ENCODE data around the gene HOXA3. TPM values are rescaled to one million over a fixed set of nuclear protein-coding genes. Genes with fewer than 3 reads are reported as not detected.
A peak's percentile ranks its signal among the peaks of the same experiment; 100 is the strongest.

HOXA3 gene
- total RNA-seq, 2 donors from 2014 or later: not detected

GRCh38 chr7:27099453-27100370, 52.7 kb downstream of the HOXA3 start:
- no peaks in the 10 kb centered on the region for H3K36me3 ChIP-seq (ENCODE audit: control insufficient read depth, insufficient read depth, low read length)
- peaks cover 4% of the 10 kb centered on the region for H3K4me1 ChIP-seq (ENCODE audit: control insufficient read depth, insufficient read depth, low read length)
- H3K27me3 Mint-ChIP-seq (ENCODE audit: insufficient read depth): peaks cover 100% of the 10 kb centered on the region
- peaks cover 2% of the 10 kb centered on the region for H3K9me3 Mint-ChIP-seq
- peaks cover 100% of the 10 kb centered on the region for H3K27me3 ChIP-seq (ENCODE audit: control insufficient read depth, insufficient read depth, low read length, poor library complexity, severe bottlenecking)
- no peaks in the 10 kb centered on the region for H3K9me3 ChIP-seq (ENCODE audit: control insufficient read depth, low read length)
- H3K4me1 Mint-ChIP-seq: peaks cover 23% of the 10 kb centered on the region
- no peak for TF ChIP-seq CTCF (conservative IDR thresholded peaks at IDR 0.05)
- no peaks in the 10 kb centered on the region for H3K36me3 Mint-ChIP-seq (ENCODE audit: low read depth)
- no peak overlapping the region for H3K9ac ChIP-seq (ENCODE audit: extremely low read depth, low read length, poor library complexity, severe bottlenecking)
- no peak for DNase-seq
- no peak overlapping the region for H3K4me3 Mint-ChIP-seq
- no peak overlapping the region for H3K27ac Mint-ChIP-seq
- peak overlapping the region; percentile 96 for H3K27ac ChIP-seq (ENCODE audit: low read depth, low read length)
- WGBS, 2 experiments (ENCODE audit: insufficient coverage in 1 of 2, insufficient read length in 1 of 2): 36 to 67% methylated on average over 2 to 8 of the region's 8 CpGs
- H3K4me3 ChIP-seq (ENCODE audit: low read length): no peak overlapping the region

DNA sequence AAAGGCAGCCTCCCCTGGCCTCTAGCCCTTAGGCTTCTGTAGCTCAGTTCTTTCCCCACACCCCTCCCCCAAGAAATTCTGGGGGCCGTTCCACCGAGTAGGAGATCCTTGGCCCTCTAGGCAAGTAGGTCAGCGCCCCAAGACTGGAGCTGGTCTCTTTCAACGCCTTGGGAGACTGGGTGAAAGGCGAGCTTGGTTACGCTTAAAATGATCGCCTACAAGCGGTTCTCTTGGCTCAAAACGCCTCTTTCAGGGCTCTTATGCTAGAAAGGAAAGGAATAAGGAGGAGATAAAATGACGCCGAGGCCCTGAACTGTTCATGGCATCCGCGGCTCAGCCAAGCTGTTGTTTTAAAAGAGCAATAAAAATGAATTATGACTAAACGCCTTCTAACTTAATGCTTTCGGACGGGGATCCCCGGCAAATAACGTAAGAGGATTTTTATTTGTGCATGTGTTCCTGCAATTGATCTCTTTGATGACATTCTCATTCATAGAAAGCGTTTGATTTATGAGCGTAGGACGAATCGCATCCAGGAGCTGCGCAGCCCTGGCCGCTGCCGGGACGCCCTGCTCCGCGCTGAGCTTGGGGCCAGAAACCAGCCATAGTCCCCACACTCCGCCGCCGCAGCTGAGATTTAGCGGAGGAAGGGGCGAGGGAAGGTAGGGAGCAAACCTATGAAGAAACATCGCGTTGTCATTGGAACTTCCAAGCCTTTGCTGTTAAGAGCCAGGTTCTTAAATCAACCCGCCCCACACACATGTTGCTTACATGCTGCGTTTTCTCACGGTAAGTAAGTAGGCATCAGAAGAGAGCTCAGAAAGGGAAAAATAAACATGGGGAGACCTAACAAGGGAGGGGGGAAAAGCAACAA, 53.6 kb downstream of the HOXA3 start:
- peaks cover 100% of the 10 kb centered on the region for H3K27me3 ChIP-seq (ENCODE audit: control insufficient read depth, insufficient read depth, low read length, poor library complexity, severe bottlenecking)
- Mint-ChIP-seq H3K36me3 (ENCODE audit: low read depth) (no peaks in the 10 kb centered on the region), H3K27me3 (ENCODE audit: insufficient read depth) (peaks cover 100% of the 10 kb centered on the region), H3K4me1 (peaks cover 32% of the 10 kb centered on the region), H3K9me3 (peaks cover 2% of the 10 kb centered on the region), H3K27ac (no peak overlapping the region), H3K4me3 (no peak overlapping the region)
- no peak for TF ChIP-seq CTCF (conservative IDR thresholded peaks at IDR 0.05)
- H3K9ac ChIP-seq (ENCODE audit: extremely low read depth, low read length, poor library complexity, severe bottlenecking): no peak overlapping the region
- peak overlapping the region; percentile 73 for H3K27ac ChIP-seq (ENCODE audit: low read depth, low read length)
- peaks cover 4% of the 10 kb centered on the region for H3K4me1 ChIP-seq (ENCODE audit: control insufficient read depth, insufficient read depth, low read length)
- DNase-seq: peak; percentile 67
- no peaks in the 10 kb centered on the region for H3K36me3 ChIP-seq (ENCODE audit: control insufficient read depth, insufficient read depth, low read length)
- 2 to 3% methylated on average over 14 to 38 of the region's 38 CpGs for WGBS, 2 experiments (ENCODE audit: insufficient coverage in 1 of 2, insufficient read length in 1 of 2)
- no peaks in the 10 kb centered on the region for H3K9me3 ChIP-seq (ENCODE audit: control insufficient read depth, low read length)
- no peak overlapping the region for H3K4me3 ChIP-seq (ENCODE audit: low read length)

- Histone ChIP-seq H3K4me3 (ENCODE audit: low read length) (no peak overlapping the region), H3K9ac (ENCODE audit: extremely low read depth, low read length, poor library complexity, severe bottlenecking) (no peak overlapping the region), H3K27ac (ENCODE audit: low read depth, low read length) (peak overlapping the region; percentile 85), H3K27me3 (ENCODE audit: control insufficient read depth, insufficient read depth, low read length, poor library complexity, severe bottlenecking) (peaks cover 100% of the 10 kb centered on the region), H3K36me3 (ENCODE audit: control insufficient read depth, insufficient read depth, low read length) (no peaks in the 10 kb centered on the region), H3K9me3 (ENCODE audit: control insufficient read depth, low read length) (no peaks in the 10 kb centered on the region), H3K4me1 (ENCODE audit: control insufficient read depth, insufficient read depth, low read length) (peaks cover 4% of the 10 kb centered on the region)
- Mint-ChIP-seq H3K27me3 (ENCODE audit: insufficient read depth) (peaks cover 100% of the 10 kb centered on the region), H3K36me3 (ENCODE audit: low read depth) (no peaks in the 10 kb centered on the region), H3K9me3 (peaks cover 2% of the 10 kb centered on the region), H3K4me3 (no peak overlapping the region), H3K27ac (no peak overlapping the region), H3K4me1 (peaks cover 31% of the 10 kb centered on the region)
- 1 to 4% methylated on average over 17 to 35 of the region's 35 CpGs for WGBS, 2 experiments (ENCODE audit: insufficient coverage in 1 of 2, insufficient read length in 1 of 2)
- no peak for TF ChIP-seq CTCF (conservative IDR thresholded peaks at IDR 0.05)
- peak; percentile 75 for DNase-seq
Measured at GRCh38 chr7:27097686-27098577, 54.5 kb downstream of the HOXA3 start.
